Measurements from ENCODE around the gene C1orf159. TPM values are rescaled to one million over a fixed set of nuclear protein-coding genes. Genes with fewer than 3 reads are reported as not detected.
A peak's percentile ranks its signal among the peaks of the same experiment; 100 is the strongest.

C1orf159 gene
- total and polyA plus RNA-seq, 9 of the 15 experiments (the other 6 are each of a cell fraction or from before 2014, with no cell fraction given): 0.28 to 54.9 (median 10.6) TPM

DNA sequence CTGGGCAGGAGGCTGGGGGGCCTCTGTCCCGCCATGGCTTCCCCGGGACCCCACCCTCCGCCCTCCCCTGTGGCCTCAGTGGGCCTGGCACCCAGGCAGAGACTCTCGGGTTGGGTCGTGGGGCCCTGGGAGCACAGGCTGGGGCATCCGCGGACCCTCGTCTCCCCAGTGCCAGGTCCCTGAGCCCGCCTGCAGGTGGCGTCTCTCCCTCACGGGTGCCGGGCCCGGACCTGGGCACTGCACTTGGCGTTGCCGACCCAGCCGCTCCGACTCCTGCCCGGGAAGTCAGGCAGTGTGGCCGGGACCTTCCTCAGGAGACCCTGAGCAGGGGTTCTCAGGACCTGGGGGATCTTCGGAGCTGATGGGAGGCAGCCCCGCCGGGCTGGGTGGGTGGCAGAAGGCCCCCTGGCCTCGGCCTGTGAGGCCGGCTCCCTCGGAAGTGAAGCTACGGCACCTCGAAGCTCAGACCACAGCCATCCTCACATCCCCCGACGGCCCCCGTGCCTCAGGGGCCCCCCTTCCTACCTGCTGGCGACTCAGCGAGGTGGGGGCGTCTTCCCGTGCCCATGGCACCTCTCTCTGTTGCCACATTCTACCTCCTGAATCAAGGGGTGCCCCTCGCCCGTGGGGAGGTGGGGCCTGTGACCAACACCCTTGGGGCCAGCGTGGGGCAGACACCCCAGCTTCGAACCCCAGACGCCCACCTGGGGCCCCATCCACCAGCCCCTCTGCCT, 6.4 kb upstream of the C1orf159 start (continued):
- 0 out of 4 replicates have a peak, but pooled peaks of 1 of the 2 experiments have one; percentile 19 for TF ChIP-seq TEAD1 (CRISPR knock-in tag; IDR thresholded peaks at IDR 0.05)
- TF ChIP-seq, protein P1, sequence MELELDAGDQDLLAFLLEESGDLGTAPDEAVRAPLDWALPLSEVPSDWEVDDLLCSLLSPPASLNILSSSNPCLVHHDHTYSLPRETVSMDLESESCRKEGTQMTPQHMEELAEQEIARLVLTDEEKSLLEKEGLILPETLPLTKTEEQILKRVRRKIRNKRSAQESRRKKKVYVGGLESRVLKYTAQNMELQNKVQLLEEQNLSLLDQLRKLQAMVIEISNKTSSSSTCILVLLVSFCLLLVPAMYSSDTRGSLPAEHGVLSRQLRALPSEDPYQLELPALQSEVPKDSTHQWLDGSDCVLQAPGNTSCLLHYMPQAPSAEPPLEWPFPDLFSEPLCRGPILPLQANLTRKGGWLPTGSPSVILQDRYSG (tag; conservative IDR thresholded peaks at IDR 0.05; ENCODE audit: low read depth): no peak
- peak; percentile 31 for TF ChIP-seq L3MBTL2 (IDR thresholded peaks at IDR 0.05)
- peak in 1 of 2 experiments; percentile 27; a peak in 1 of 4 replicates for TF ChIP-seq RCOR1 (IDR thresholded peaks at IDR 0.05; ENCODE audit: borderline replicate concordance in 1 of 2, low read depth in 2 of 2, low read length in 2 of 2)
- TF ChIP-seq, protein P2, sequence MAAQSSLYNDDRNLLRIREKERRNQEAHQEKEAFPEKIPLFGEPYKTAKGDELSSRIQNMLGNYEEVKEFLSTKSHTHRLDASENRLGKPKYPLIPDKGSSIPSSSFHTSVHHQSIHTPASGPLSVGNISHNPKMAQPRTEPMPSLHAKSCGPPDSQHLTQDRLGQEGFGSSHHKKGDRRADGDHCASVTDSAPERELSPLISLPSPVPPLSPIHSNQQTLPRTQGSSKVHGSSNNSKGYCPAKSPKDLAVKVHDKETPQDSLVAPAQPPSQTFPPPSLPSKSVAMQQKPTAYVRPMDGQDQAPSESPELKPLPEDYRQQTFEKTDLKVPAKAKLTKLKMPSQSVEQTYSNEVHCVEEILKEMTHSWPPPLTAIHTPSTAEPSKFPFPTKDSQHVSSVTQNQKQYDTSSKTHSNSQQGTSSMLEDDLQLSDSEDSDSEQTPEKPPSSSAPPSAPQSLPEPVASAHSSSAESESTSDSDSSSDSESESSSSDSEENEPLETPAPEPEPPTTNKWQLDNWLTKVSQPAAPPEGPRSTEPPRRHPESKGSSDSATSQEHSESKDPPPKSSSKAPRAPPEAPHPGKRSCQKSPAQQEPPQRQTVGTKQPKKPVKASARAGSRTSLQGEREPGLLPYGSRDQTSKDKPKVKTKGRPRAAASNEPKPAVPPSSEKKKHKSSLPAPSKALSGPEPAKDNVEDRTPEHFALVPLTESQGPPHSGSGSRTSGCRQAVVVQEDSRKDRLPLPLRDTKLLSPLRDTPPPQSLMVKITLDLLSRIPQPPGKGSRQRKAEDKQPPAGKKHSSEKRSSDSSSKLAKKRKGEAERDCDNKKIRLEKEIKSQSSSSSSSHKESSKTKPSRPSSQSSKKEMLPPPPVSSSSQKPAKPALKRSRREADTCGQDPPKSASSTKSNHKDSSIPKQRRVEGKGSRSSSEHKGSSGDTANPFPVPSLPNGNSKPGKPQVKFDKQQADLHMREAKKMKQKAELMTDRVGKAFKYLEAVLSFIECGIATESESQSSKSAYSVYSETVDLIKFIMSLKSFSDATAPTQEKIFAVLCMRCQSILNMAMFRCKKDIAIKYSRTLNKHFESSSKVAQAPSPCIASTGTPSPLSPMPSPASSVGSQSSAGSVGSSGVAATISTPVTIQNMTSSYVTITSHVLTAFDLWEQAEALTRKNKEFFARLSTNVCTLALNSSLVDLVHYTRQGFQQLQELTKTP (IDR thresholded peaks at IDR 0.05; ENCODE audit: low read depth in 1 of 2, partially characterized antibody in 2 of 2): no peak
- TF ChIP-seq ATF2 (CRISPR knock-in tag; IDR thresholded peaks at IDR 0.05): no peak
- TF ChIP-seq HDGF (IDR thresholded peaks at IDR 0.05): 0 out of 2 replicates have a peak, but pooled peaks have one; percentile 58
- no peak for TF ChIP-seq ATF1 (CRISPR knock-in tag; IDR thresholded peaks at IDR 0.05)
- 0 out of 2 replicates have a peak, but pooled peaks have one; percentile 19 for TF ChIP-seq ATF1 (tag; IDR thresholded peaks at IDR 0.05)
- no peak for TF ChIP-seq ZNF507 (tag; conservative IDR thresholded peaks at IDR 0.05)
- 0 out of 2 replicates have a peak, but pooled peaks have one; percentile 38 for TF ChIP-seq ZBTB1 (CRISPR knock-in tag; IDR thresholded peaks at IDR 0.05; ENCODE audit: borderline replicate concordance, low read depth)
- peak in 1 of 2 experiments; percentile 4; a peak in 1 of 4 replicates for TF ChIP-seq FOXA3 (CRISPR knock-in tag; conservative IDR thresholded peaks at IDR 0.05 in 1 of 2, IDR thresholded peaks at IDR 0.05 in 1 of 2)
- no peak for TF ChIP-seq ZNF134 (CRISPR knock-in tag; conservative IDR thresholded peaks at IDR 0.05)
- TF ChIP-seq SMARCA4 (IDR thresholded peaks at IDR 0.05): no peak
- TF ChIP-seq, protein P3, sequence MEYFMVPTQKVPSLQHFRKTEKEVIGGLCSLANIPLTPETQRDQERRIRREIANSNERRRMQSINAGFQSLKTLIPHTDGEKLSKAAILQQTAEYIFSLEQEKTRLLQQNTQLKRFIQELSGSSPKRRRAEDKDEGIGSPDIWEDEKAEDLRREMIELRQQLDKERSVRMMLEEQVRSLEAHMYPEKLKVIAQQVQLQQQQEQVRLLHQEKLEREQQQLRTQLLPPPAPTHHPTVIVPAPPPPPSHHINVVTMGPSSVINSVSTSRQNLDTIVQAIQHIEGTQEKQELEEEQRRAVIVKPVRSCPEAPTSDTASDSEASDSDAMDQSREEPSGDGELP (CRISPR knock-in tag; IDR thresholded peaks at IDR 0.05; ENCODE audit: borderline replicate concordance): peak; percentile 60; the same call in 1 of the 2 replicates
- peak; percentile 45 to 64; a peak in 2 of 4 replicates for TF ChIP-seq MAZ (CRISPR knock-in tag; conservative IDR thresholded peaks at IDR 0.05 in 1 of 2, IDR thresholded peaks at IDR 0.05 in 1 of 2)
- TF ChIP-seq BACH1 (tag; IDR thresholded peaks at IDR 0.05): no peak
- TF ChIP-seq ZBTB7A (IDR thresholded peaks at IDR 0.05; ENCODE audit: borderline replicate concordance, control insufficient read depth, low read depth, low read length): peak; percentile 80; the same call in 1 of the 2 replicates
